T-helper 1 cell (primary cell): Measurements from ENCODE around the gene MAP7D1.
"Not testable (repeated sequence)": the region's sequence is repeated elsewhere in the genome, so short reads cannot be mapped to it uniquely, and the experiment has no call there.

Experiments used
- DNase-seq, 5 donors: peaks; one replicate each; pipeline ENCODE4 v3.0.0-alpha.2; 2012 to 2020

MAP7D1 gene

GRCh38 chr1:36154335-36154734, 1.6 kb upstream of the MAP7D1 start:
- DNase-seq: no peak

GRCh38 chr1:36154765-36155407, 1.1 kb upstream of the MAP7D1 start:
- no peak for DNase-seq

- DNase-seq: peak; percentile 37 to 68 (median 49)
These were observed 562 bp downstream of the MAP7D1 start for GRCh38 chr1:36156329-36157114.

GRCh38 chr1:36157115-36157903, 1.3 kb downstream of the MAP7D1 start:
- DNase-seq: no peak

GRCh38 chr1:36157973-36158826, 2.2 kb downstream of the MAP7D1 start:
- no peak for DNase-seq

- not testable (repeated sequence) for DNase-seq
These were observed 2.9 kb downstream of the MAP7D1 start for GRCh38 chr1:36158827-36159252.

GRCh38 chr1:36159614-36160387, 3.8 kb downstream of the MAP7D1 start:
- no peak for DNase-seq

GRCh38 chr1:36160388-36160948, 4.5 kb downstream of the MAP7D1 start:
- no peak for DNase-seq

- peak; percentile 26 to 84 (median 46) for DNase-seq
These were observed 5.1 kb downstream of the MAP7D1 start for GRCh38 chr1:36160949-36161485.

- peak in 3 of 5 donors; percentile 38 to 51 (median 47) for DNase-seq
These were observed 5.9 kb downstream of the MAP7D1 start for GRCh38 chr1:36161641-36162531.

GRCh38 chr1:36162680-36163239, 6.8 kb downstream of the MAP7D1 start:
- no peak for DNase-seq

GRCh38 chr1:36163426-36163825, 7.5 kb downstream of the MAP7D1 start:
- no peak for DNase-seq

- no peak for DNase-seq
These were observed 8.4 kb downstream of the MAP7D1 start for GRCh38 chr1:36164361-36164760.

GRCh38 chr1:36165145-36165544, 9.2 kb downstream of the MAP7D1 start:
- DNase-seq: no peak

- DNase-seq: no peak
These were observed 10.2 kb downstream of the MAP7D1 start for GRCh38 chr1:36166136-36166535.

GRCh38 chr1:36166938-36167905, 11.3 kb downstream of the MAP7D1 start:
- DNase-seq: no peak

- no peak for DNase-seq
These were observed 12.6 kb downstream of the MAP7D1 start for GRCh38 chr1:36168514-36168913.
